Panc1 (cell line): ENCODE measurements around the gene HCN2. TPM values are rescaled to one million over a fixed set of nuclear protein-coding genes. Genes with fewer than 3 reads are reported as not detected.

Experiments used
- ATAC-seq: fragments of 200-7000 bp; cut with Tn5 transposase; 2 replicates; pipeline ENCODE4 v1.9.1; 2020; ENCODE audit warnings: mild to moderate bottlenecking, moderate library complexity
- BruUV-seq: library from RNA; stranded (reverse); fragments of 400-500 nt; replicated peaks from 2 replicates; lab custom pipeline; 2021; lab: Mats Ljungman, UMichigan
- CTCF ChIA-PET: fragments of 300-600 bp; sonication (Branson Sonifier 250); formaldehyde crosslinking; loops from one replicate; lab custom pipeline; 2022; ENCODE audit warnings: antibody characterized with exemption; lab: Charles Lee
- POLR2A ChIA-PET: fragments of 300-600 bp; sonication (Branson Sonifier 250); formaldehyde crosslinking; loops from one replicate; lab custom pipeline; 2022; ENCODE audit warnings: antibody characterized with exemption; lab: Charles Lee
- DNase-seq: peaks from one replicate; pipeline ENCODE4 v3.0.0-alpha.2; 2010; ENCODE audit warnings: low read depth, low spot score
- H3K27ac ChIP-seq: 2 replicates; pipeline ENCODE4 v1.5.1; 2011; ENCODE audit warnings: mild to moderate bottlenecking, low read length, inconsistent platforms
- H3K27me3 ChIP-seq: fragments of 200-500 bp; sonication (Bioruptor generic); 2 replicates; pipeline ENCODE4 v1.6.0; 2014; ENCODE audit warnings: low read length, inconsistent platforms; ENCODE audit not compliant: control insufficient read depth, insufficient read depth
- H3K36me3 ChIP-seq: fragments of 200-500 bp; sonication (Bioruptor generic); 2 replicates; pipeline ENCODE4 v1.5.1; 2014; ENCODE audit warnings: inconsistent platforms, mild to moderate bottlenecking, low read length, moderate library complexity; ENCODE audit not compliant: control insufficient read depth, insufficient read depth
- H3K4me1 ChIP-seq: 2 replicates; pipeline ENCODE4 v1.5.1; 2011; ENCODE audit warnings: inconsistent platforms, mild to moderate bottlenecking, low read length, moderate library complexity; ENCODE audit not compliant: control insufficient read depth, insufficient read depth
- H3K4me3 ChIP-seq, 2 experiments: 2 replicates each; pipeline ENCODE4 v1.5.1; 2011 to 2012; ENCODE audit warnings: low read depth in 2 of 2, low read length in 2 of 2, mild to moderate bottlenecking in 2 of 2, inconsistent platforms in 1 of 2, moderate library complexity in 1 of 2
- H3K9me3 ChIP-seq: fragments of 200-500 bp; sonication (Bioruptor generic); 2 replicates; pipeline ENCODE4 v1.5.1; 2014; ENCODE audit warnings: low read depth, mild to moderate bottlenecking, inconsistent platforms, low read length, moderate library complexity; ENCODE audit not compliant: control insufficient read depth, insufficient read depth
- CTCF ChIP-seq: fragments of 450-650 bp; IDR thresholded peaks from 2 replicates; pipeline ENCODE4 v1.5.1; 2017; ENCODE audit warnings: mild to moderate bottlenecking
- POLR2AphosphoS5 ChIP-seq: IDR thresholded peaks from 2 replicates; pipeline ENCODE4 v1.6.1; 2012; ENCODE audit warnings: mild to moderate bottlenecking, low read depth, low read length, moderate library complexity
- REST ChIP-seq, 2 experiments: IDR thresholded peaks; 2 replicates each; pipeline ENCODE4 v1.6.1; 2011 to 2012; ENCODE audit warnings: low read depth in 2 of 2, control low read depth in 1 of 2, low read length in 1 of 2, mild to moderate bottlenecking in 1 of 2, moderate library complexity in 1 of 2; ENCODE audit not compliant: insufficient read depth in 1 of 2
- SIN3A ChIP-seq: IDR thresholded peaks from 2 replicates; pipeline ENCODE4 v1.6.1; 2012; ENCODE audit warnings: low read depth, mild to moderate bottlenecking, low read length, moderate library complexity, borderline replicate concordance; ENCODE audit not compliant: insufficient read depth
- TCF7L2 ChIP-seq: IDR thresholded peaks from 2 replicates; pipeline ENCODE4 v1.6.1; 2011; ENCODE audit warnings: mild to moderate bottlenecking, low read depth, low read length, inconsistent platforms
- in situ Hi-C: cut with HindIII; loops from 2 replicates; pipeline ENCODE4 v1.10.0; 2016; ENCODE audit warnings: low sequenced_read_pairs, low pct_unique_long_range_greater_than_20kb
- intact Hi-C: fragments of 100-400 bp; cut with micrococcal nuclease; formaldehyde crosslinking; loops from one replicate; pipeline ENCODE4 v1.10.0; 2022; ENCODE audit not compliant: unreplicated experiment
- total RNA-seq: library from RNA; stranded (reverse); gene quantifications from one replicate; pipeline ENCODE4 v1.2.1, GENCODE V29; 2021; ENCODE audit not compliant: unreplicated experiment

The HCN2 gene
- total RNA-seq, 1 experiment from 2014 or later, result 15.1 TPM

GRCh38 chr19:588741-589692 lies 664 bp upstream of the HCN2 start:
- CTCF ChIA-PET, result no interaction called here
- Histone ChIP-seq H3K4me1 (peaks cover 20% of the 10 kb centered on the region), H3K4me3 (peak overlapping the region; percentile 31 to 38), H3K27ac (no peak overlapping the region), H3K27me3 (no peaks in the 10 kb centered on the region), H3K36me3 (no peaks in the 10 kb centered on the region), H3K9me3 (no peaks in the 10 kb centered on the region)
- in situ Hi-C loops, result no loop called here
- TF ChIP-seq REST (IDR thresholded peaks at IDR 0.05; ENCODE audit: insufficient read depth in 1 of 2, low read depth in 2 of 2, low read length in 1 of 2) (no peak), CTCF (no peak), SIN3A (no peak), TCF7L2 (no peak)
- no TSS peak for BruUV-seq
- POLR2A ChIA-PET, result no interaction called here
- DNase-seq (no peak), ATAC-seq (0 out of 2 replicates have a peak, but pooled peaks have one; percentile 5)
- intact Hi-C loops, result no loop called here

- Histone ChIP-seq H3K9me3 (no peaks in the 10 kb centered on the region), H3K4me3 (peak overlapping the region; percentile 30 to 31; a peak in 3 of 4 replicates), H3K36me3 (no peaks in the 10 kb centered on the region), H3K27me3 (no peaks in the 10 kb centered on the region), H3K4me1 (peaks cover 20% of the 10 kb centered on the region), H3K27ac (no peak overlapping the region)
- ATAC-seq (peak; percentile 27; the same call in 1 of the 2 replicates), DNase-seq (no peak)
- TF ChIP-seq POLR2AphosphoS5 (no peak), REST (IDR thresholded peaks at IDR 0.05; ENCODE audit: insufficient read depth in 1 of 2, low read depth in 2 of 2, low read length in 1 of 2) (peak in 1 of 2 experiments; percentile 66; a peak in 1 of 4 replicates)
- intact Hi-C loops, result no loop called here
- no TSS peak for BruUV-seq
- ChIA-PET POLR2A (no interaction called here), CTCF (no interaction called here)
- in situ Hi-C loops, result no loop called here
Observed at GRCh38 chr19:590396-590745, 690 bp downstream of the HCN2 start.
